Pulmonary artery endothelial cell (primary cell): Measurements from ENCODE around the gene APMAP. TPM values are rescaled to one million over a fixed set of nuclear protein-coding genes. Genes with fewer than 3 reads are reported as not detected.
"Not testable (repeated sequence)": the region's sequence is repeated elsewhere in the genome, so short reads cannot be mapped to it uniquely, and the experiment has no call there.

Experiments used
- DNase-seq: peaks from one replicate; pipeline ENCODE4 v3.0.0-alpha.2; 2011; ENCODE audit warnings: low read depth, low spot score
- total RNA-seq: library from RNA; depleted of rRNA; stranded (reverse); fragments of >200 nt; gene quantifications from 2 replicates; pipeline ENCODE4 v1.2.3, GENCODE V29; 2014

Gene APMAP
- total RNA-seq, 1 donor from 2014 or later = 134 TPM

DNA sequence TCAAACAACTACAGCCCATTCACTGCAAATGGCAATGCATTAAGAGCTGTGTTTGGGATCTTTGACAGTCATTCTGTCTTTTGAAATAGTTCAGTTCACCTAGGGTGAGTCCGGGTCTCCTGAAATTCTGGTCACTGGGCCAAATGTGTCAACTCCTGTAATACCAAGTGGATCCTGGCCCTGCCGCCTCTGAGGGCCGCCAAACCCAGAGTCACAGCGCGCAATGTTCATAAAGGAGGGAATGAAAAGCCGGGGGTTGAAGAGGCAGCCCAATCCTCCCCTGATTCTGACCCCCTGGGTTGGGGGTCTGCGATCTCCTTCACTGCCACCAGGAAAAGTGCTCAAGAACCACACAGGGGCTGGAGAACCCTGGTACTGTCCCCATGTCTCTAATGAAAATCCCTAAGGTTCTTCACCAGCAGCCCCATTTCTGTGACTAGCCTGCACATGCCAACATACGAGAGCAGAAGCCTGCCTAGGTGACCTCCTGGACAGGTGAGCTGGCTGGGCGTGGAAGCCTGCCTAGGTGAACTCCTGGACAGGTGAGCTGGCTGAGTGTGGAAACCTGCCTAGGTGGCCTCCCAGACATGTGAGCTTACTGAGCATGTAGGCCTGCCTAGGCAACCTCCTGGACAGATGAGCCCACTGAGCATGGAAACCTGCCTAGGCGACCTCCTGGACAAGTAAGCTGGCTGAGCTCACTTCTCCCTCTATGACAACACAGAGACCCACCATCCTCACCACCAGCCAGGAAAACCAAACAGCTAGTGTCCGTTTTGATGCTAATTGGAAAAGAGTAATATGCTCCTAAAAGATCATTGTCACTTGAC lies 16.1 kb upstream of the APMAP start:
- no peak for DNase-seq

DNA sequence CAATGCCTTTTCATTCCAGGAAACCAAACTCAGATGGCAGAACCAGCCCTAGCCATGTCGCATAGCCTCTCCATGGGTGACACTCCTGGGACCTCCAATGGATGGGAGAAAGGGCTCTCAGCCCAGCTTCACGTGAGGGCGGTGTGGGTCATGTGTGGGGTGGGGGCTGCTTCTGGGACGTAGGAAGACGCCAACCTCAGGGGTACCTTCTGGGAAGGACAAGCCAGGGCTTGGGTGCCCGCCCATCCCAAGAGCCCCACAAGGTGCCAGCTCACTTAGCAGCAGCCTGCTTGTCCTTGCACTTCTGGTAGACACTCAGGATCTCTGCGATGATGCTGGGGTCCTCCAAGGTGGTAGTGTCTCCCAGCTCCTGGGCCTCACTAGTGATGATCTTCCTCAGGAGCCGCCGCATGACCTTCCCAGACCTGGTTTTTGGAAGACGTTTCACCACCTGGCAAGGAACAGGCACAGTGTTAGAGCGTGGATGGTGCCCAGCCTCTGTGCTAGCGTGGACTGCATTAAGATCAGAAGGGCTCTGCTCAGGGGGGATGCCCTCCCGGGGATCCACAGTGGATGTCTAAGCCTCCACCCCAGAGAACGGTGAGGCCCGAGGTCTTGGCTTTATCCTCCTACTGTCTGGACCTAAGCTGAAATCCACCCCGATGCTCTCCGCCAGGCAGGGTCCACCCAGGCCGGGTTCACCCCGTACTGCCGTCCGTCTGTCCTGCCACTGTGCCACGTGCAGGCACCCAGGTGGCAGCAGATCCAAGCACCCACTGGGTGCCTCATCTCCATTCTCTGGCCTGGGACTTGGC lies 15.1 kb upstream of the APMAP start:
- DNase-seq = no peak

DNA sequence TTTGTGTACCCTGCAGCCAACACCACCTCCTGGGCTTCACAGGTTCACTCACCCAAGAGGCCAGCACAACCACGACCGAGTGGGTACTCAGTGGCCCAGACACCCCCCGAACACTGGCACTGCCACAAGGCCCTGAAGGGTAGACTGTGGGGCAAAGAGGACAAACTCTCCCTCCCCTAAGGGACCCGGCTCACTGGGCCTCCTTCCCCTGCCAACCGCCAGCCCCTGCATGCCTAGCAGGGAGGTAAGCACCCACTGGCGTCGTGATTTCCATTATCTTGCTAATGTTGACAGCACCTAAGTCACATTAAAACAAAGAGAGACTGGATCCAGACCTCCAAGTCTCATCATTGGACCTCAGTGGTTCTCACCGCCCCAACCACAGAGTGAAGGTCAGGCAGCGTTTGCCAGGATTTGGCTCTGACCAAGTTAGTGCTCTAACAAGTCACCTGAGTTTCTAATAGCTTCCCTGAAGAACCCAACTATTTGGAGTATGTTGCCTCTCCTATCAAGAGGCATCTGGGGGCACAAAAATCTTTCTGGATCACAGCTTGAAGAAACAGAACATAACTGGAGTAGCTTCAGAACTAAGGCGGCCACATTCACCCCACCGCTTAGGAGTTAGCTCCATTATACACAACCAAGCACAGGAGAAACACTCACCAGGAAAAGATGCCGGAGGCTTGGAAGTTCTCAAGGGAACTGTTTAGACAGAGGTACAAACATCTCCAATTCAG lies 14.0 kb upstream of the APMAP start:
- no peak for DNase-seq

DNA sequence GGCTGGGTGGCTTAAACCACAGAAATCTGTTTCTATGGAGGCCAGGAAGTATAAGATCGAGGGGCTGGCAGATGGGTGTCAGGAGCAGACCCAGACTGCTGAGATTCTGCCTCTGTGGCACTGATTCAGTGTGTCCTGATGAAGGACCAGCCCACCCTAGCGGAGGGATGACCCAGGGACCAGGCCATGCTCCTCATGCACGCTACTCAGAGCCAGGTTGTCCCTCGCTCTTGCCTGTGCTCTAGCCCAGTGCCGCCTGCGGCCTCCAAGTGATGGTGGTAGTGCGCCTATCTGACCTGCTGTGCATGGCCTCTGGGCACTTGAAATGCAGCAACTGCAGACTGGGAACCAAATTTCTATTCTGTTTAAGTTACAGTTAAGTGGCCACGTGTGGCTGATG lies 13.1 kb upstream of the APMAP start:
- no peak for DNase-seq

DNA sequence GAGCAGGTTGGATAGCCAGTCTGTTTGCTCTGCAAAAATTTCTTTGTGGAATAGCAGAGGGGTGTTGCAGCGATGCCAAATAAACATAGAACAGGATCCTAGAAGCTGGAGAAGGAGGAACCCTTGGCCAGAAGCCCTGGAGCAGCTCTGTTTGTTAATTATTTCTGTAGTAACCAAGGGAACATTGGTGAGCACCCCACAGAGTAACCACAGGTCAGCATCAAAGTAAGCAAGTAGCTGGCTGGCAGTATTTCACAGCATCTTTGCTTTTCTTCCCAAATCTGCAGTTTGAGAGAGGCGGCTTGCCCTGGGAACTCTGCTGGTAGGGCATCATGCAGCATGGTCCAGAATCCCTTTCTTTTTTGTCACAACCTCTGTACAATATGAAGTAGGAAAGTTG lies 12.7 kb upstream of the APMAP start:
- no peak for DNase-seq

DNA sequence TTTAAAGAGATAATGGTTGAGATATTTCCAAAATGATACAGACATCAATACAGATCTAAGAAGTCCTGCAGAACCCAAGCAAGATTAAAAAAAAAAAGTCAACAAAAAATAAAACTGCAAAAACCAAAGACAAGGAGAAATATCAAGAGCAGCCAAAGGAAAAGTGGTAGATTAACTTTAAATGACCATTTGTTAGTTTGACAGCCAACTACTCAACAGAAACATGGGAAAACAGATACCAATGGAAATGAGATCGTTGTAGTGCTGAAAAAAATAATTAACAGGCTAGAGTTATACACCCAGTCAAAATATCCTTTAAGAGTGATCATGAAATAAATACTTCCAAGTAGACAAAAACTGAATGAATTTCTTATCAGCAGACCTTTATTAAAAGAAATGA lies 10.5 kb upstream of the APMAP start:
- DNase-seq = no peak

DNA sequence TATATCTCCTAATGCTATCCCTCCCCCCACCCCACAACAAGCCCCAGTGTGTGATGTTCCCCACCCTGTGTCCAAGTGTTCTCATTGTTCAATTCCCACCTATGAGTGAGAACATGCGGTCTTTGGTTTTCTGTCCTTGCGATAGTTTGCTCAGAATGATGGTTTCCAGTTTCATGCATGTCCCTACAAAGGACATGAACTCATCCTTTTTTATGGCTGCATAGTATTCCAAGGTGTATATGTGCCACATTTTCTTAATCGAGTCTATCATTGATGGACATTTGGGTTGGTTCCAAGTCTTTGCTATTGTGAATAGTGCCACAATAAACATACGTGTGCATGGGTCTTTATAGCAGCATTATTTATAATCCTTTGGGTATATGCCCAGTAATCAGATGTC lies 8.8 kb upstream of the APMAP start:
- not testable (repeated sequence) for DNase-seq

DNA sequence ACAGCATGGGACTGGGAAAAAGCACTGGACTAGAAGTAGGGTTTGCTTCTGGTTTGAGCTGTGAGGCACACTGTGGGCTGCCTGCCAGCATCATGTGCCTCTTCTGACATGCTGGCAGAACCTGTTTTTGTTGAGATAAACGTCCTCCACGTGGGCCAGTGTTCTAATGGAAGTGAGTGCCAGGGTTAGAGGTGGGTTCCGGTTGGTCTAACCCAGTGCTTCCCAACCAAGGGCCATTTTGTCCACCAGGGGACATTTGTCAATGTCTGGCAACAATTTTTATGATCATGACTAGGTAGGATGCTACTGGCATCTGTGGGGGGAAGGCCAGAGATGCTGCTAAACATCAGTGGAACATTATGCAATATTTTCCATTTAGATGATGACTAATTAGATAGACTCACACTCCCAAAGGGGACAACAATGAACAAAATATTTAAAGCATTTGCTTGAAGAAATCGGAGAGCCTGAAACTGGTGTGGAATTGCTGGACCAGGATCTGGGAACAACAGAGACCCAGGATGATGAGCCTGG lies 7.8 kb upstream of the APMAP start:
- DNase-seq = no peak

DNA sequence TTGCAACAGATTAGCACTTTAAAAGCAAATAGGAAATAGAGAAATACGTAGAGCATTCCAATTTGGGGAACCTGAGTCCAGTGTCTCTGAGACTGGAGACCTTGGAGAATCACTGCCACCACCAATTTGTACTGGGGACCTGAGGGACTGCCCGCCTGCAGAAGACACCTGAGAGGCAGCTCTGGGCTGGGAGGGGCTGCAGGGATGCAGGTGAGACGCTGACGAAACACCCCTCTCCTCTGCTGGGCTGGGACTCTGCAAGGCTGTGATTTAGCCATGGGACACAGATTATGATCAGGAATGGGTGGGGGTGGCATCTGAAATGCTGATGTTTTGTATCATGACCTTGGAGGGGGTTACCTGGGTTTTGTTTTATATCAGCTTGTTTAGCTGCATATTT lies 7.0 kb upstream of the APMAP start:
- no peak for DNase-seq

DNA sequence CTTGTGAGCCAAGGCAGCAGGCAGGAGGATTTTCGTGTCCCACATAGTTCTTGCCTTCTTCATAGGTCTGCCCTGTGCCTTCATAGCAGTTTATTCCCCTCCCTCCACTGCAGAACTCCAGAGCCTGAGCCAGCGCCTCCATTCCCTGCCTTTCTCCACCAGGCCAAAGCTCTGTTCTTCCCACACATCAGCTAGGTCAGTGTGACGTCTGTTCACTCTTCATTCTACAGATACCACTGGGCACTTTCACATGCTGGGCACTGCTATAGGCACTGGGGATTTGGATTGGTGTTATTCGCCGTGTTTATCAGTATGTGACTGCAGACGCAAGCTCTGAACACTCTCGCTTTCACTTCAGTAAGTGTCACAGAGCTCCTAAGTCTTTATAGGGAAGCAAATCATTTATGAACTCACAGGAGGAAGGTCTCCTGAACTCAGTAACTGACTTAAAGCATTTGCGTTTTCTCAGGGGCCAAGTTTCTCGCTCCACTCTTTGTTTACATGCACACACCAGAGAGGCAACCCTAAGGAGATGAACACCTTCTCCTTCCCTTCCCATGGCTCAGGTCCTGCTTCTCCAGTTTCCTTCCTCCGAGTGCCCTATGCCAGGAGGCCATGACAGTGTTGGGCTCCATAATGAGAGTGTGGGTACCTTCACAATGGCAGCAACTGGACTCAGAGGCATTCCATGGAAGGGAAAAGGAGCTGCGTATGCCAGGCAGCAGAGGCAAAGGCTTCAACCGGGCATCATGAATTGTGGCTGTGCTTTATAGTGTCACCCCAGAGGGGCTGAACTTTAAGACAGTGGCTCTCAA lies 6.3 kb upstream of the APMAP start:
- no peak for DNase-seq

DNA sequence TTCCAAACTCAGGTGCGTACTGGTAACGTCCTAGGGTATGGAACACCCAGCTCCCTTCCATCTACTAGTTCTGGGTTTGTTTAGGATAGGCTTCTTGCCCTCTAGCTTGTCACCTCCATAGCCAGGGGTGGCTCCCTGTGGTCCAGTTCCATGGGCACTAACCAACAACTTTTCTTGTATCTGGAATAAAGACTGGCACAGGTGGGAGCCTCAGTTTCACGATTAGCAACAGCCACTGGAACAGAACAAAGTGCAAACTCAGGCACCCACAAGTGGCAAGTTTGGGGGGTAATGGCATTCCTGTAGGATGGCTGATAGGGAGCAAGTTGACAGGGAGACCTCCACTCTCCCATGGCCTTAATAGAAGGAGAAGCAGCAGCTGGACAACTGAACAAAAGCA lies 5.6 kb upstream of the APMAP start:
- DNase-seq = no peak

DNA sequence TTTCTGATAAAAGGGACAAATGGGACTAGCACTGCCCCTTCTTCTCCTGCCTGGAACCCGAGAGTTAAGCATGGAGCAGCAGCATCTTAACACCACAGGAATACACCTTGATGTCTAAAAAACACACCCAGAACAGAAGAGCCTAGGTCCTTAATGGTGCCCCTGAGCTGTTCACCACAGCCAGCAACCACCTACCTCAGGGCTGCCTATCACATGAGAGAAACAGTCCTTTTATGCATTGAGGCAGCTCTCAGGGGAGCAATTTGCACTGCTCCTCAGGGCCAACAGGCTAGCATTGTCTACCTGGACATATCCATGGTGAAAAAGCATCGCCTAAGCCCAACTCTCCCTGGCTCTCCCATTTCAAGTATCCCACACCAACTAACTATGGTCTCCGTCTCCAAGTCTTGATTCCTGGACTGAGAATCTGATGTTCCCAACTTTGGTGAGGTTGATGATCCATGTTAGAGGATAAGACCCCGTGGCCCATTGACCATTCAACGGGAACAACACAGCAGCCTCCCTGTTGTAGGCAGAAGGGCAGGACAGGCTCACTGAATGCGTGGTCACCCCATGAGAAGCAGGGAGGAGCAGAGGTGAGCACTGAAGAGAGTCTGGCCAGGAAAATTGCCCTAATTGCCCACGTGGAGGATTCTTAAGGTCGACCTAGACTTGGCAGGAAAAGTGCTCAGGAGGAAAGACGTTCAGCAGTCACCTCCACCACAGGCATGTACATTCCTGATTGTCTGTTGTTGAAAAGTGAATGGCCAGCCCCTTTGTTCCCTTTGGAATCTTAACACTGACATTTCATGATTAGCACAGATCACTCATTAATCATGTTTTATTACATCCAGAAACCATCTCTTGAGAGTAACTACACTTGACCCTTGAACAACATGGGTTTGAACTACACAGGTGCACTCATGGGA lies 4.2 kb upstream of the APMAP start:
- no peak for DNase-seq

DNA sequence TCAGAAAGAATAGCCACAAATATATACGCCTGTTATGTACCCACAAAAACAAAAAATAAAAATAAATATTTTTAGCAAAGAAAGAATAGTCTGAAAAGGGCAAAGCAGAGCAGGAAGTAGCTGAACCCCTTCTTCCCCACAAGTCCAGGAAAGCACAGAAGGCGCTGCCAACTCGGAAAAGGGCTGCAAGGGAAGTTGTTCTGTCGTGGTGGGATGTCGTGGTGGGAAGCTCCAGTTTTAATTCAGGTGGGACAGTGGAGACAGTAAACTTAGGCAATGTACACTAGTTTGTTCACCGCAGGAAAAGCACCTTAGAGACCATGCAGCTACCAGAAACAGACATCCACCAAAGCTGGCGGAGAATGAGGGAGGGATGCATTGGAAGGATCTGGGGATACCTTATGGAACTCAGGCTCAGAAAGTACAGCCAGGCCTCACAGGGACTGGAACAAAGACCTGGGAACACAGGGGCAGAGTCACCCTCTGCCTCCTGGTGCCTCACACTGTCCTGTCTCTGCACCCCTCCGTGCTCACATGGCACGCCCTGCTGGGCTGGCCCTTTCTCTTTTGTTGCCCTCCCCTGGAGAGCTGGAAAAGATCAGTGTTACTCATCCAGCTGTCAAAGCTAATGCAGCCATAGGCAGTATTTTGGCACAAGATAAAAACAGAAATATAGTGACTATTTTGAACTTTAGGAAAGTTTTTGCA lies 3.3 kb upstream of the APMAP start:
- no peak for DNase-seq

DNA sequence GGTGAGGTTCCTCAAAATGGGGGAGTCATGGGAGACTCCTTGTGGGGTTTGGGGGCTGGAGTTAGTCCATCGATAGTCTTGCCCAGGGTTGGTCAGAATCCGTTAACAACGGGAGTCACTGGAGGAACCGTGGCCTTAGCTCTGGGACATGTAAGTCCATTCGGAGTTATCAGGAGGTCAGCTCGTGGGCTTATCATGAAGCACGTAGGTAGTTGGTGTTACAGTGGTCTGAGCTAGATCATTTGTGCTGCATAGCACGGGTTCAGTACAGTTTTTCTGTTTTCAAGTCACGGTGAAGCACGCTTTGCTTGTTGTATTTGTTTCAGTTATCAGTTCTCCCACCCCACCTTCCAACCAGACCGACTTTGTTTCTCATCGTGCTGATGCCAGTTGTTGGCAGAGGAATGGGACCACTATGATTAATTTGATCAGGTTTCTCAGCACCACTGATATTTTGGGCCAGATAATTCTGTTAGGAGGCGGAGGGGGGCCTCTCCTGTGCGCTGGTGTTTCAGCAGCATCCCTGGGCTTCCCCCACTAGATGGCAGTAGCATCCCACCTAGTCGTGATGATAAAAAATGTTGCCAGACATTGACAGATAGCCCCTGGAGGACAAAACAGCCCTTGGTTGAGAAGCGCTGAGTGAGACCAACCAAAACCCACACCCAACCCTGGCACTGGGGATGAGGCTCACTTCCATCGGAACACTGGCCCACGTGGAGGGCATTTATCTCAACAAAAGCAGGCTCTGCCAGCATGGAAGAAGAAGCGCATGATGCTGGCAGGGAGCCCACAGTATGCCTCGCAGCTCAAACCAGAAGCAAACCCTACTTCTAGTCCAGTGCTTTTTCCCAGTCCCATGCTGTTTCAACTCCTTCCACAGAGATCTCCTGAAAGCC lies 2.2 kb upstream of the APMAP start:
- no peak for DNase-seq

DNA sequence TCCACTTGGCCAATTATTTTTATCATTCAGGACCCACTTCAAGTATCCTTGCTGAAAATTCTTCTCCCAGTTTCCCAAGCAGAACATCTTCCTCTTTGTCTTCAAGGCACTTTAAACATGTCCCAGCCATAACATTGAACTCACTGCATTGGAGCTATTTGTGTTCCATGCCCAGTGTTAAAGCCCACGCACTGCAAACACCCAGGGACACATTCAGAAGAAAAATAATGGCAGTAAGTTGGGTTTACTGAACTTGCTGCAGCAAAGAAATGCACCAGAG lies 1.6 kb upstream of the APMAP start:
- DNase-seq = no peak

DNA sequence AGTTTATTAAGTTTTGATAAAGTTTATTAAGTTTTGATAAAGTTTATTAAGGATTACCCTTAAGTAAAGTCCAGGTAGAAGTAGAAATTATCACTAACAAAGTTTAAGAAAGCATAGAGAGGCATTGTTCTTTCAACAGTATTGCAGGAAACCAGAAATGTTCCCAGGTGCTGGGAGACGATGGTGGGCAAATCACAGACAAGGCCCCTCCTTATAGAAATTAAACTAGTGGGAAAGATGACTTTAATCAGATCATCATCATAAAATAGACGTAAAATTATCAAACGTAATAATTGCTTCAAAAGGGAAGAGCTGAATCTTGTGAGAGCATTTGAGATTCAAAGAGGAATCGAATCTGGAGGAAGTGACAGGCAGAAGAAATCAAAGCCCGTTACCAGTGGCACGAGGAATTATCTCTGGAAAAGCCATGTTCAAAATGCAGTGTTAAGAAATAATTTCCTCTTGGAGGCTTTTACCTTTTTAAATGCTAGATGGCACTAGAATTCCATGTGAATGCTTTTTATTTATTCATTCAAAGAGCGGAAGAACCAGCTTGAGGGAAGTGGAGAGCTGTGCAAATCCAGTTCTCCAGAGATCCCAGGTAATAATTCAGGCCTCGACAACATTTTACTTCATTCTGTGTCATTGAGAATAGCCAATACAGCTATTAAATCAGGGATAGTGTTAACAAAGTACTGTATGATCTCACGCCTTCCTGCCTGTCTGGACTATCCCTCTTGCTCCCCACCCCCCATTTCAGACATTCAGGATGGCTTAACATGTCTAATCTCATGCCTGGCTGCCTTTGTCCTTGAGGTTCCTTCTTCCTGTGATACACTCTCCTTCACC lies 1.0 kb upstream of the APMAP start:
- DNase-seq = no peak

DNA sequence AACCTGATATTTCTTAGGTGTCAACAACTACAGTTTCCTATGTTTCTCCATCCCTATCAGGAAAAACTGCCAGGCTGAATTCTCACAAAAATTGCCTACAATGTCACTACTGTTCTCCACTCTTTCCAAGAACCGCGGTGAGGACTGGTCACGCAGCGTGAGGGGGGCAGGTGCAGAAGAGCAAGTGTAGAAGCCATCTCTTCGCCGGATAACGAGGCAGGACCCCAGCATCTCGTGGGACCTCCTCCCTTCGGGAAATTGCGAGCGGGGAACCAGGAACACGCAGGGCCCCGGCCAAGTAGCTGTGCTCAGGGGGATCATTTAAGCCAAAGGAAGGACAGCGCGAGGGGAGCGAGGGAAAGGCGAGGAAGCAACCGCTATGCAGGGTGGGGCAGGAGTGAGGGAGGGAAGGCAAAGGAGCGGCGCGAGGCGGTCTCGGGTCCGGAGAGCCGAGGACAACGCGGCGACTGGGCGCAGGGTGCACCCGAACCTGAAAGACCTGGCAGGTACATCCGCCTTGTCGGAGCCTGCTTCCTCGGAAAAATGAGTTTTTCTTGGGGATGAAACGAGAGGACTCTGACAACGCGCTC lies 559 bp downstream of the APMAP start:
- no peak for DNase-seq
